ENCODE measurements around the gene TLE2.

GRCh38 chr19:3068071-3068470 is 39.0 kb upstream of the TLE2 start:
- TF ChIP-seq CTCF (IDR thresholded peaks at IDR 0.05) (no peak), POLR2AphosphoS5 (IDR thresholded peaks at IDR 0.05; ENCODE audit: low read depth, low read length) (no peak), REST (IDR thresholded peaks at IDR 0.05; ENCODE audit: insufficient read depth in 1 of 2, low read depth in 2 of 2, low read length in 1 of 2) (no peak)

All from Panc1 (cell line).